ENCODE data around the gene NLK. TPM values are rescaled to one million over a fixed set of nuclear protein-coding genes. Genes with fewer than 3 reads are reported as not detected.

The NLK gene
- total RNA-seq, 1 donor from 2014 or later: 22.6 TPM

DNA sequence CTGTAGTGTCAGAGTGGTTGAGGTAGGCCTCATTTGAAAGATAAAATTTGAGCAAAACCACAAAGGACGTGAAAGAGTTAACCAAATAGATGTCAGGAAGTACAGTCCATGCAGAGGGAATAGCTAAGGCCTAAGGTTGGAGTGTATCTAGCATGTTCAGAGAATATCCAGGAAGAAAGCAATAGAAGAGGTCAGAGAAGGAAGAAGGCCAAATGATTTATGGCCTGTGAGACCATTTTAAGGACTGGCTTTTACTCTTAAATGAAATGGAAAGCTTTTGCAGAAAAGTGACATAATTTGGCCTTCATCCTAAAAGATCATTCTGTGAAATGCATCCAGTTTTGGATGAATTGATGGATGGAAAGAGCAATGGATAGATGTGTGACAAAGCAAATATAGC lies 116.5 kb downstream of the NLK start:
- H3K27me3 ChIP-seq: no peaks in the 10 kb centered on the region
- H3K4me3 ChIP-seq: no peak overlapping the region
- TF ChIP-seq, protein P1, sequence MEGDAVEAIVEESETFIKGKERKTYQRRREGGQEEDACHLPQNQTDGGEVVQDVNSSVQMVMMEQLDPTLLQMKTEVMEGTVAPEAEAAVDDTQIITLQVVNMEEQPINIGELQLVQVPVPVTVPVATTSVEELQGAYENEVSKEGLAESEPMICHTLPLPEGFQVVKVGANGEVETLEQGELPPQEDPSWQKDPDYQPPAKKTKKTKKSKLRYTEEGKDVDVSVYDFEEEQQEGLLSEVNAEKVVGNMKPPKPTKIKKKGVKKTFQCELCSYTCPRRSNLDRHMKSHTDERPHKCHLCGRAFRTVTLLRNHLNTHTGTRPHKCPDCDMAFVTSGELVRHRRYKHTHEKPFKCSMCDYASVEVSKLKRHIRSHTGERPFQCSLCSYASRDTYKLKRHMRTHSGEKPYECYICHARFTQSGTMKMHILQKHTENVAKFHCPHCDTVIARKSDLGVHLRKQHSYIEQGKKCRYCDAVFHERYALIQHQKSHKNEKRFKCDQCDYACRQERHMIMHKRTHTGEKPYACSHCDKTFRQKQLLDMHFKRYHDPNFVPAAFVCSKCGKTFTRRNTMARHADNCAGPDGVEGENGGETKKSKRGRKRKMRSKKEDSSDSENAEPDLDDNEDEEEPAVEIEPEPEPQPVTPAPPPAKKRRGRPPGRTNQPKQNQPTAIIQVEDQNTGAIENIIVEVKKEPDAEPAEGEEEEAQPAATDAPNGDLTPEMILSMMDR (IDR thresholded peaks at IDR 0.05): no peak
- DNase-seq: no peak
- no peaks in the 10 kb centered on the region for H3K9me3 ChIP-seq
- H3K36me3 ChIP-seq: peaks cover 5% of the 10 kb centered on the region
- no peak overlapping the region for H3K27ac ChIP-seq
- intact Hi-C loops (cut with DNase I): no loop called here
- no peak for ATAC-seq
- H3K4me1 ChIP-seq: no peaks in the 10 kb centered on the region

DNA sequence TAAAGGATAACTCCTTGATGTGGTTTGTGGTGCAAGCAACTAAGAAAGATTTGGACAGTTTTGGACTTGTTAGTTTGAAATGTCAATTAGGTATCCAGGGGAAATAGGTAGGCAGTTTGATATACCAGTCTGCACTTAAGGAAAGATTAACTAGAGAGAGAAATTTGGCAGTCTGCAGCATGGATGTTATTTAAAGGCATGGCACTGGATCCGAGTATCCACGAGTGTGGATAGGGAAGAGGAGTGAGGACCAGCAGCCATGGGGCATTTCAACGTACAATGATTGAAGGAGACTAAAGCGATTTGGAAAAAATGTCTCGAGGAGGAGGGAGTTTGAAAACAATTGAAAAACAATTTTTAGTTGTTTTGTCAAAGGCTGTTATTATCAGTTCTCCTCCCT lies 117.4 kb downstream of the NLK start:
- no peak for ATAC-seq

DNA sequence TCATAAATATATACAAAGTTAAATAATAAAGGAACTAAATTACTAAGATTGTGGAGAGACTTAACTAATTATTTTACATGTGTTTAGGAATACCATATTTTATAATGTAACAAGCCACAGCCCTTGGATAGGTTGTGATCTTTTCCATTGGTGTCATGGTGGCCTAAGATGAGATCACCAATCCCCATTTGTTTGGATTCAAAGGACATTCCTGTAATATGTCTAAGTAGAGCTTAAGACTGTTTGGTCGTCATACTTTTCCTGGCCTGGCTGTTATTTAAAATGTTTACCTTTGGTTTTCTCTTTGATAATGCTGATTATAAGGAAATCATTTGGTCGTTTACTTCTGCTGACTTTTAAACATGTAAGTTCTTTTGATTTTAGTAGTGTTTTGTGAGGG lies 118.1 kb downstream of the NLK start:
- DNase-seq: no peak
- no peak overlapping the region for H3K4me3 ChIP-seq
- H3K36me3 ChIP-seq: peaks cover 7% of the 10 kb centered on the region
- no peak overlapping the region for H3K27ac ChIP-seq
- intact Hi-C loops (cut with DNase I): no loop called here
- no peaks in the 10 kb centered on the region for H3K9me3 ChIP-seq
- no peaks in the 10 kb centered on the region for H3K4me1 ChIP-seq
- H3K27me3 ChIP-seq: no peaks in the 10 kb centered on the region
- TF ChIP-seq, protein P1 (IDR thresholded peaks at IDR 0.05): no peak
- ATAC-seq: no peak

More for the DNA sequence above, 117.4 kb downstream of the NLK start:
- DNase-seq: no peak
- Histone ChIP-seq H3K27me3 (no peaks in the 10 kb centered on the region), H3K4me3 (no peak overlapping the region), H3K9me3 (no peaks in the 10 kb centered on the region), H3K36me3 (peaks cover 7% of the 10 kb centered on the region), H3K27ac (no peak overlapping the region), H3K4me1 (no peaks in the 10 kb centered on the region)
- TF ChIP-seq, protein P1 (IDR thresholded peaks at IDR 0.05): no peak
- intact Hi-C loops (cut with DNase I): no loop called here

DNA sequence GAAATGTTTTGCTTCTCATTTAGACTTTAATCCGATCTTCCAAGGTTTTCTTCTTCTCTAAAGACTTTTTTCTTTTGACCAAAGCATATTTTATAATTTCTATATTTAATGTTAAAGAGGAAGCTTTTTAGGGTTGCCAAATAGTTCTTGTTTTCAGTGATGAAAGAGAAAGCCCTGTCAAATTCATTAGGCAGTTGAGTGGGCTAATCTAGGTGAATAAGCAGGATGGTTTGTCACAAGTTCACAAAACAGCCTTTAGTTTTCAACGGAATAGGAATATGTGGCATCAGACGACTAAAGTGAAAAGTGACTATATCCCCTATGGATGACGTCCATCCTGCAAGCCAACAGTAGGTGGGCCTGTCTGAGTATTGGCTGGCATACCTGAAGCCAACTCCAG lies 118.8 kb downstream of the NLK start:
- TF ChIP-seq, protein P1 (IDR thresholded peaks at IDR 0.05): no peak
- H3K4me1 ChIP-seq: no peaks in the 10 kb centered on the region
- DNase-seq (no peak), ATAC-seq (no peak)
- no peak overlapping the region for H3K4me3 ChIP-seq
- H3K27ac ChIP-seq: no peak overlapping the region
- intact Hi-C loops (cut with DNase I): no loop called here
- peaks cover 7% of the 10 kb centered on the region for H3K36me3 ChIP-seq
- H3K9me3 ChIP-seq: no peaks in the 10 kb centered on the region
- no peaks in the 10 kb centered on the region for H3K27me3 ChIP-seq

DNA sequence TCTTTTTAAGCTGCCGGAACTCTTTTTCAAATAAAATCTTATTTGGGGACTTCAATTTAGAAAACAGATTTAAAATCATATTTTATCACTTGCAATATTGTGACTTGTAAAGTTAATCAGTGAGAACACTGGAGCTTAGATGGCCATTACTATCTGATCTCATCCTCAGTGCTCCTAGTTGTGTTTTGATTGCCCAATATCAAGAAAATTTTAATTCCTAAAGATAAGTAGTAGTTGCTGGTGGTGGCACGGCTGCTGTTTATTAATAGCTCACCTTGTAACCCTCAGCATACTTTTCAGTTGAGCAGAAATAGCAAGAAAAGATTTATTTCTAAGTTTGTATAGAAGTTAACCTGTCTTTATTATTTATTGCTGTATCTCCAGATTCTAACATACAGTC lies 124.0 kb downstream of the NLK start:
- Histone ChIP-seq H3K4me3 (no peak overlapping the region), H3K27ac (no peak overlapping the region), H3K9me3 (no peaks in the 10 kb centered on the region), H3K36me3 (peaks cover 21% of the 10 kb centered on the region), H3K4me1 (no peaks in the 10 kb centered on the region), H3K27me3 (no peaks in the 10 kb centered on the region)
- intact Hi-C loops (cut with DNase I): no loop called here
- DNase-seq (no peak), ATAC-seq (no peak)
- TF ChIP-seq, protein P1 (IDR thresholded peaks at IDR 0.05): no peak
